Dendritic cell treated with granulocyte-macrophage colony-stimulating factor and Interleukin-4, amounts not matched to agents 40 ng/mL and 50 ng/mL, for 4 days (primary cell): ENCODE measurements around the gene SIPA1L2.
A peak's percentile ranks its signal among the peaks of the same experiment; 100 is the strongest.

Experiments
- H3K27ac Mint-ChIP-seq: one replicate; pipeline ENCODE4 v1.8.0; 2022; ENCODE audit warnings: mild to moderate bottlenecking, mixed read lengths
- H3K27me3 Mint-ChIP-seq: one replicate; pipeline ENCODE4 v1.8.0; 2022; ENCODE audit warnings: mild to moderate bottlenecking, mixed read lengths
- H3K36me3 Mint-ChIP-seq: one replicate; pipeline ENCODE4 v1.8.0; 2022; ENCODE audit warnings: low read depth, mixed read lengths
- H3K4me1 Mint-ChIP-seq: one replicate; pipeline ENCODE4 v1.8.0; 2022; ENCODE audit warnings: low read depth, mixed read lengths
- H3K4me3 Mint-ChIP-seq: one replicate; pipeline ENCODE4 v1.8.0; 2022; ENCODE audit warnings: mild to moderate bottlenecking, moderate library complexity, mixed read lengths
- H3K9me3 Mint-ChIP-seq: one replicate; pipeline ENCODE4 v1.8.0; 2022; ENCODE audit warnings: mixed read lengths
- intact Hi-C: fragments of 100-400 bp; cut with micrococcal nuclease; formaldehyde crosslinking; loops from one replicate; pipeline ENCODE4 v1.15.0; 2022

SIPA1L2 gene

GRCh38 chr1:232581932-232582331 is 48.0 kb downstream of the SIPA1L2 start:
- no peaks in the 10 kb centered on the region for H3K27me3 Mint-ChIP-seq
- H3K36me3 Mint-ChIP-seq, result no peaks in the 10 kb centered on the region
- peak overlapping the region; percentile 37 for H3K27ac Mint-ChIP-seq
- peaks cover 31% of the 10 kb centered on the region for H3K4me1 Mint-ChIP-seq
- H3K9me3 Mint-ChIP-seq, result no peaks in the 10 kb centered on the region
- intact Hi-C loops, result no loop called here
- no peak overlapping the region for H3K4me3 Mint-ChIP-seq
